ENCODE data around the gene ZBTB40. TPM values are rescaled to one million over a fixed set of nuclear protein-coding genes. Genes with fewer than 3 reads are reported as not detected.

The ZBTB40 gene
- polyA plus RNA-seq, 2 of the 4 experiments (the other 2 are of a cell fraction), result 6.2 to 7.0 TPM

DNA sequence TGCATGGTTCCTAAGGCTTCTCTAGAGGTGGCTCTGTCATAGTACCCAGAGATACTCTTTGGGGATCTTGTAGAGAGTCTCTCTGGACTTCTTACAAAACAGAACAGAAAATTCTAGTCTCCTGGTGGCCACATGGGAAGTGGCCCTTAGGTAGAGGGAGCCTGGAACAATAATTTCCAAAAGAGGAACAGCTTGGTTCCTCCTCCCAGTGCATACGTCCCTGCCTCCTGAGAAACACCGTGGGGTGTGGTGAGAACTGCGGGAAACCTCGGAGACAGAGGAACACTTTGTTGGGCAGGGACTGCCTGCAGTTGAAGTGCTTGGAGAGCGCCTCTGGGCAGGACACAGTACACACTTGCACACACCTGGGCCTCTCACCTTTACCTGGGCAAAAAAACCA, 72.8 kb downstream of the ZBTB40 start:
- Histone ChIP-seq H3K9me3 (no peaks in the 10 kb centered on the region), H3K4me1 (no peaks in the 10 kb centered on the region), H3K27ac (no peak overlapping the region), H3K4me3 (no peak overlapping the region), H3K4me2 (no peak overlapping the region)
- ChIA-PET CTCF (interaction anchor here (1.3 kb wide), 1 partner anchor 406 kb away, joined by 3 read pairs; no protein-coding TSS in a partner anchor), POLR2A (no interaction called here)
- TF ChIP-seq, protein P1, sequence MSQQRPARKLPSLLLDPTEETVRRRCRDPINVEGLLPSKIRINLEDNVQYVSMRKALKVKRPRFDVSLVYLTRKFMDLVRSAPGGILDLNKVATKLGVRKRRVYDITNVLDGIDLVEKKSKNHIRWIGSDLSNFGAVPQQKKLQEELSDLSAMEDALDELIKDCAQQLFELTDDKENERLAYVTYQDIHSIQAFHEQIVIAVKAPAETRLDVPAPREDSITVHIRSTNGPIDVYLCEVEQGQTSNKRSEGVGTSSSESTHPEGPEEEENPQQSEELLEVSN (IDR thresholded peaks at IDR 0.05; ENCODE audit: borderline replicate concordance, low read depth), result no peak
- TF ChIP-seq KDM1A (IDR thresholded peaks at IDR 0.05; ENCODE audit: low read depth) (no peak), PHF8 (IDR thresholded peaks at IDR 0.05; ENCODE audit: borderline replicate concordance, low read depth) (no peak), RAD21 (conservative IDR thresholded peaks at IDR 0.05 in 1 of 2, IDR thresholded peaks at IDR 0.05 in 1 of 2) (no peak), HEYL (CRISPR knock-in tag; IDR thresholded peaks at IDR 0.05) (no peak), NFE2L2 (conservative IDR thresholded peaks at IDR 0.05; ENCODE audit: low read length) (no peak)
- ATAC-seq (no peak), DNase-seq (ENCODE audit: low read depth in 1 of 2, low spot score in 1 of 2) (no peak), FAIRE-seq (no peak)
- 100% methylated on average over 5 of the region's 5 CpGs for WGBS (ENCODE audit: missing lambda C conversion rate)

DNA sequence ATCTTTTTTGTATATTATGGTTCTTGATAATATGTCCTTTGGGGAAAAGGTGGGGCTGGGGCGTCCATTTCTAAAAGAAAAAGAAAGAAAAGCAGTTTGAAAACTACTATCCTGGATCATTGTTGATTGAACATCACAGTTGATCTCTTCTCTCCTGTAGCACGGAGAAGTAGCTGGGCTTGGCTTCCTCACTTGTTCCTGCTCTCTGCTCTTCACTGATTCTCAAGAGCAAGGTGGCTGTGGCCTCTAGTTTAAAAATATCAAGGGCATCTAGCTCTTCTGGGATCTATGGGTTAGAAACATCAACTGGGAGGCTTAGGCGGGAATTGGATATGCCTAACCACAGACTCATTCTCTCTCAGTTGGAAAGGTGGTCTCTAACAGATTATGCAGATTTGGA, 73.6 kb downstream of the ZBTB40 start:
- ChIA-PET POLR2A (no interaction called here), CTCF (interaction anchor here (0.6 to 1.1 kb wide), 2 partner anchors 21 to 966 kb away, joined by 3 read pairs; no protein-coding TSS in a partner anchor)
- Histone ChIP-seq H3K4me1 (no peaks in the 10 kb centered on the region), H3K27ac (no peak overlapping the region), H3K4me2 (no peak overlapping the region), H3K9me3 (no peaks in the 10 kb centered on the region), H3K4me3 (no peak overlapping the region)
- TF ChIP-seq, protein P2, sequence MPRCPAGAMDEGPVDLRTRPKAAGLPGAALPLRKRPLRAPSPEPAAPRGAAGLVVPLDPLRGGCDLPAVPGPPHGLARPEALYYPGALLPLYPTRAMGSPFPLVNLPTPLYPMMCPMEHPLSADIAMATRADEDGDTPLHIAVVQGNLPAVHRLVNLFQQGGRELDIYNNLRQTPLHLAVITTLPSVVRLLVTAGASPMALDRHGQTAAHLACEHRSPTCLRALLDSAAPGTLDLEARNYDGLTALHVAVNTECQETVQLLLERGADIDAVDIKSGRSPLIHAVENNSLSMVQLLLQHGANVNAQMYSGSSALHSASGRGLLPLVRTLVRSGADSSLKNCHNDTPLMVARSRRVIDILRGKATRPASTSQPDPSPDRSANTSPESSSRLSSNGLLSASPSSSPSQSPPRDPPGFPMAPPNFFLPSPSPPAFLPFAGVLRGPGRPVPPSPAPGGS (IDR thresholded peaks at IDR 0.05), result no peak
- TF ChIP-seq EP300 (IDR thresholded peaks at IDR 0.05) (no peak), CEBPB (IDR thresholded peaks at IDR 0.05) (no peak), HOXB5 (CRISPR knock-in tag; IDR thresholded peaks at IDR 0.05) (no peak), CBX8 (IDR thresholded peaks at IDR 0.05) (no peak), EHF (CRISPR knock-in tag; IDR thresholded peaks at IDR 0.05) (no peak), RARB (CRISPR knock-in tag; IDR thresholded peaks at IDR 0.05) (no peak), RCOR1 (IDR thresholded peaks at IDR 0.05; ENCODE audit: low read depth, low read length) (no peak), RFX5 (IDR thresholded peaks at IDR 0.05) (no peak), SMC3 (IDR thresholded peaks at IDR 0.05) (no peak), MAFK (IDR thresholded peaks at IDR 0.05; ENCODE audit: partially characterized antibody) (no peak), MYC (IDR thresholded peaks at IDR 0.05; ENCODE audit: borderline replicate concordance, low read length) (no peak), FOSB (CRISPR knock-in tag; IDR thresholded peaks at IDR 0.05) (no peak)
- TF ChIP-seq, protein P3, sequence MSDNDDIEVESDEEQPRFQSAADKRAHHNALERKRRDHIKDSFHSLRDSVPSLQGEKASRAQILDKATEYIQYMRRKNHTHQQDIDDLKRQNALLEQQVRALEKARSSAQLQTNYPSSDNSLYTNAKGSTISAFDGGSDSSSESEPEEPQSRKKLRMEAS (IDR thresholded peaks at IDR 0.05), result no peak
- TF ChIP-seq, protein P1 (IDR thresholded peaks at IDR 0.05; ENCODE audit: borderline replicate concordance, low read depth), result no peak
- WGBS (ENCODE audit: missing lambda C conversion rate), result 85% methylated on average over 3 of the region's 3 CpGs
- ATAC-seq (no peak), DNase-seq (ENCODE audit: low read depth in 1 of 2, low spot score in 1 of 2) (no peak), FAIRE-seq (no peak)

DNA sequence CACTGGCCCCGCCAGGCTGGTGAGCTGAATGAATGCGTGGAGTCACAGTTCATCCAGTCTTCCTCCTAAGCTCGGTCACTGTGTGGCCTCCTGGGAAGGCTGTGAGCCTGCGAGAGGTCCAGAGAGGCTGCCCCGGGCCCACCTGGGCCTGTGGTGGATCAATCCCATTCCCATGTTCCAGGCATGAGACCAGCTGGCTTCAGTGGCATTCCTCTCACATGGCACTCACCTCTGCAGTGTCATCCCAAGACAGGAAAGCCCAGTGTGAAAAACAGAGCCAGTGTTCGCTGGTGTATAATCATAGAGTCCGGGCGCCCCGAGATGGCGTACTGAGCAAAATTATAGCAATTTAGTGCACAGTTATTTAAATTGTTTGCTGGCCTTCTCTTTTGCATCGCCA, 74.0 kb downstream of the ZBTB40 start:
- Histone ChIP-seq H3K4me3 (no peak overlapping the region), H3K9me3 (no peaks in the 10 kb centered on the region), H3K4me2 (no peak overlapping the region), H3K27ac (no peak overlapping the region), H3K4me1 (no peaks in the 10 kb centered on the region)
- DNase-seq (ENCODE audit: low read depth in 1 of 2, low spot score in 1 of 2) (no peak), FAIRE-seq (no peak), ATAC-seq (no peak)
- POLR2A ChIA-PET, result no interaction called here
- 97% methylated on average over 7 of the region's 11 CpGs for WGBS (ENCODE audit: missing lambda C conversion rate)
- TF ChIP-seq HOXB5 (CRISPR knock-in tag; IDR thresholded peaks at IDR 0.05) (no peak), HOXB13 (CRISPR knock-in tag; IDR thresholded peaks at IDR 0.05; ENCODE audit: low read depth) (no peak), MYC (IDR thresholded peaks at IDR 0.05; ENCODE audit: borderline replicate concordance, low read length) (no peak), JUNB (IDR thresholded peaks at IDR 0.05) (no peak), SREBF2 (IDR thresholded peaks at IDR 0.05) (no peak), ZC3H11A (IDR thresholded peaks at IDR 0.05) (no peak), RARB (CRISPR knock-in tag; IDR thresholded peaks at IDR 0.05) (no peak), RNF2 (IDR thresholded peaks at IDR 0.05; ENCODE audit: borderline replicate concordance, low read depth) (no peak), CBX2 (IDR thresholded peaks at IDR 0.05; ENCODE audit: borderline replicate concordance, low read depth) (no peak), POLR2AphosphoS2 (conservative IDR thresholded peaks at IDR 0.05; ENCODE audit: low read length) (no peak)
- TF ChIP-seq, protein P4, sequence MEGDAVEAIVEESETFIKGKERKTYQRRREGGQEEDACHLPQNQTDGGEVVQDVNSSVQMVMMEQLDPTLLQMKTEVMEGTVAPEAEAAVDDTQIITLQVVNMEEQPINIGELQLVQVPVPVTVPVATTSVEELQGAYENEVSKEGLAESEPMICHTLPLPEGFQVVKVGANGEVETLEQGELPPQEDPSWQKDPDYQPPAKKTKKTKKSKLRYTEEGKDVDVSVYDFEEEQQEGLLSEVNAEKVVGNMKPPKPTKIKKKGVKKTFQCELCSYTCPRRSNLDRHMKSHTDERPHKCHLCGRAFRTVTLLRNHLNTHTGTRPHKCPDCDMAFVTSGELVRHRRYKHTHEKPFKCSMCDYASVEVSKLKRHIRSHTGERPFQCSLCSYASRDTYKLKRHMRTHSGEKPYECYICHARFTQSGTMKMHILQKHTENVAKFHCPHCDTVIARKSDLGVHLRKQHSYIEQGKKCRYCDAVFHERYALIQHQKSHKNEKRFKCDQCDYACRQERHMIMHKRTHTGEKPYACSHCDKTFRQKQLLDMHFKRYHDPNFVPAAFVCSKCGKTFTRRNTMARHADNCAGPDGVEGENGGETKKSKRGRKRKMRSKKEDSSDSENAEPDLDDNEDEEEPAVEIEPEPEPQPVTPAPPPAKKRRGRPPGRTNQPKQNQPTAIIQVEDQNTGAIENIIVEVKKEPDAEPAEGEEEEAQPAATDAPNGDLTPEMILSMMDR (IDR thresholded peaks at IDR 0.05), result no peak
- TF ChIP-seq, protein P5, sequence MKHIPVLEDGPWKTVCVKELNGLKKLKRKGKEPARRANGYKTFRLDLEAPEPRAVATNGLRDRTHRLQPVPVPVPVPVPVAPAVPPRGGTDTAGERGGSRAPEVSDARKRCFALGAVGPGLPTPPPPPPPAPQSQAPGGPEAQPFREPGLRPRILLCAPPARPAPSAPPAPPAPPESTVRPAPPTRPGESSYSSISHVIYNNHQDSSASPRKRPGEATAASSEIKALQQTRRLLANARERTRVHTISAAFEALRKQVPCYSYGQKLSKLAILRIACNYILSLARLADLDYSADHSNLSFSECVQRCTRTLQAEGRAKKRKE (CRISPR knock-in tag; IDR thresholded peaks at IDR 0.05; ENCODE audit: low read depth), result no peak
- TF ChIP-seq, protein P3 (IDR thresholded peaks at IDR 0.05), result no peak
- CTCF ChIA-PET, result interaction anchor here (1.1 kb wide), 1 partner anchor 21 kb away, joined by 3 read pairs; no protein-coding TSS in a partner anchor
